CD14-positive monocyte (primary cell): ENCODE data around the gene TCHH. TPM values are rescaled to one million over a fixed set of nuclear protein-coding genes. Genes with fewer than 3 reads are reported as not detected.

Source experiments
- DNase-seq, 3 donors: peaks; one replicate each; pipeline ENCODE4 v3.0.0-alpha.2; 2011 to 2022
- H2AFZ ChIP-seq: 2 replicates; pipeline ENCODE4 v1.6.0; 2012; ENCODE audit warnings: mild to moderate bottlenecking, low read depth, low read length, inconsistent platforms; ENCODE audit not compliant: insufficient read depth, poor library complexity, severe bottlenecking
- H3K27ac ChIP-seq, 2 donors: 1 replicate in 1 of 2; 2 replicates in 1 of 2; pipeline ENCODE4 v1.5.1; 2012 to 2013; ENCODE audit warnings: low read length in 2 of 2, control low read depth in 1 of 2, inconsistent platforms in 1 of 2, low read depth in 1 of 2, mild to moderate bottlenecking in 1 of 2
- H3K27me3 ChIP-seq, 2 donors: one replicate each; pipeline versions ENCODE4 v1.6.0 to v1.6.1; 2011 to 2013; ENCODE audit warnings: low read length in 2 of 2; ENCODE audit not compliant: control insufficient read depth in 2 of 2, insufficient read depth in 2 of 2
- H3K36me3 ChIP-seq, 2 donors: replicated peaks in 1 of 2; 1 replicate in 1 of 2; 2 replicates in 1 of 2; pipeline versions ENCODE4 v1.5.1 to v1.6.1; 2012 to 2013; ENCODE audit warnings: low read length in 2 of 2, control low read depth in 1 of 2, inconsistent platforms in 1 of 2, mild to moderate bottlenecking in 1 of 2; ENCODE audit not compliant: insufficient read depth in 2 of 2, control insufficient read depth in 1 of 2
- H3K4me1 ChIP-seq, 2 donors: 1 replicate in 1 of 2; 2 replicates in 1 of 2; pipeline versions ENCODE4 v1.5.1 to v1.6.1; 2012 to 2013; ENCODE audit warnings: low read length in 2 of 2, control low read depth in 1 of 2, inconsistent platforms in 1 of 2, mild to moderate bottlenecking in 1 of 2, moderate library complexity in 1 of 2; ENCODE audit not compliant: insufficient read depth in 2 of 2, control insufficient read depth in 1 of 2
- H3K4me2 ChIP-seq: replicated peaks from 2 replicates; pipeline ENCODE3; 2012; ENCODE audit warnings: low read length, moderate library complexity, mild to moderate bottlenecking; ENCODE audit not compliant: poor library complexity, severe bottlenecking; ENCODE audit errors: extremely low read depth
- H3K4me3 ChIP-seq, 3 experiments: fragments of 200-600 bp in 1 of 3; sonication (generic) in 1 of 3; replicated peaks in 1 of 3; 1 replicate in 2 of 3; 2 replicates in 1 of 3; pipeline ENCODE4 v1.5.1; 2011 to 2013; ENCODE audit warnings: low read length in 3 of 3, mild to moderate bottlenecking in 3 of 3, control low read depth in 2 of 3, low read depth in 2 of 3, inconsistent platforms in 1 of 3, moderate library complexity in 1 of 3
- H3K79me2 ChIP-seq: 2 replicates; pipeline ENCODE4 v1.6.0; 2012; ENCODE audit warnings: mild to moderate bottlenecking, control low read depth, inconsistent platforms, low read length, moderate library complexity; ENCODE audit not compliant: insufficient read depth
- H3K9ac ChIP-seq: 2 replicates; pipeline ENCODE4 v1.6.0; 2017; ENCODE audit warnings: low read length, mild to moderate bottlenecking; ENCODE audit not compliant: insufficient read depth, poor library complexity, severe bottlenecking
- H3K9me3 ChIP-seq, 2 donors: replicated peaks in 1 of 2; 1 replicate in 1 of 2; 2 replicates in 1 of 2; pipeline versions ENCODE4 v1.5.1 to v1.6.1; 2012 to 2013; ENCODE audit warnings: low read length in 2 of 2, control low read depth in 1 of 2; ENCODE audit not compliant: control insufficient read depth in 1 of 2, insufficient read depth in 1 of 2
- H4K20me1 ChIP-seq: 2 replicates; pipeline ENCODE4 v1.6.0; 2012; ENCODE audit warnings: mild to moderate bottlenecking, low read length, control low read depth, moderate library complexity; ENCODE audit not compliant: insufficient read depth
- H3K27ac Mint-ChIP-seq, 7 donors: one replicate each; pipeline ENCODE4 v1.8.0; 2020; ENCODE audit warnings: mild to moderate bottlenecking in 7 of 7, mixed read lengths in 7 of 7, moderate library complexity in 6 of 7, inconsistent platforms in 2 of 7
- H3K27me3 Mint-ChIP-seq, 3 donors: one replicate each; pipeline ENCODE4 v1.8.0; 2021 to 2022; ENCODE audit warnings: low read depth in 3 of 3, mild to moderate bottlenecking in 3 of 3, mixed read lengths in 3 of 3, moderate library complexity in 3 of 3, inconsistent platforms in 1 of 3
- H3K36me3 Mint-ChIP-seq, 2 donors: one replicate each; pipeline ENCODE4 v1.8.0; 2020; ENCODE audit warnings: mixed read lengths in 2 of 2, inconsistent platforms in 1 of 2, mild to moderate bottlenecking in 1 of 2
- H3K4me1 Mint-ChIP-seq: one replicate; pipeline ENCODE4 v1.8.0; 2020; ENCODE audit warnings: mild to moderate bottlenecking, mixed read lengths
- H3K4me3 Mint-ChIP-seq, 2 donors: one replicate each; pipeline ENCODE4 v1.8.0; 2020; ENCODE audit warnings: mild to moderate bottlenecking in 2 of 2, mixed read lengths in 2 of 2, moderate library complexity in 1 of 2
- H3K9me3 Mint-ChIP-seq, 7 donors: one replicate each; pipeline ENCODE4 v1.8.0; 2020 to 2022; ENCODE audit warnings: mixed read lengths in 7 of 7, mild to moderate bottlenecking in 6 of 7, moderate library complexity in 6 of 7, inconsistent platforms in 2 of 7
- CTCF ChIP-seq: fragments of 200-600 bp; IDR thresholded peaks from one replicate; pipeline ENCODE4 v1.8.0; 2022; ENCODE audit warnings: antibody characterized with exemption, mild to moderate bottlenecking
- WGBS: methylation state at CpG from one replicate; pipeline ENCODE4 v1.1.5; 2013; ENCODE audit warnings: missing lambda C conversion rate; ENCODE audit not compliant: insufficient coverage; 5-methylcytosine and 5-hydroxymethylcytosine counted together
- intact Hi-C, 2 donors: fragments of 100-400 bp; cut with micrococcal nuclease; formaldehyde crosslinking; loops; one replicate each; pipeline versions ENCODE4 v1.15.0 to v1.15.1; 2023
- polyA plus RNA-seq, 3 donors: library from polyadenylated mRNA; depleted of rRNA in 1 of 3; unstranded in 2 of 3; stranded (reverse) in 1 of 3; fragments of 300-500 nt in 2 of 3; fragments of >200 nt in 1 of 3; fragmentation: Illumina TruSeq in 2 of 3; gene quantifications; 1 replicate in 2 of 3; 2 replicates in 1 of 3; pipeline ENCODE4 v1.2.3, GENCODE V29; 2012 to 2021

TCHH gene
- polyA plus RNA-seq, 3 donors = not detected

DNA sequence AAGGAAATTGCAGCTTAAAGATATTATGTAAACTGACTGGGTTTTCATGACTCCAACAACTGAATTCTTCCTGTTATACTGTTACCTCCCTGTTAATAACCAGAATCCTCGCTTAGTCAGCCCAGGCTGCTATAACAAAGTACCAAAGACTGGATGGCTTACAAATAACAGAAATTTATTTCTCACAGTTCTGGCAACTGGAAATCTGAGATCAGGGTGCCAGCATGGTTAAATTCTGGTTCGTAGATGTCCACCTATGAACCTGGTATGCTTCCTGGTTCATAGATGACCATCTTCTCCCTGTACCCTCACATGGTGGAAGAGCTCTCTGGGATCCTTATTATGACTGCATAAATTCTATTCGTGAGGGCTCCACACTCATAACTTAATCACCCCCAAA lies 18.3 kb downstream of the TCHH start:
- no peak overlapping the region for H3K9ac ChIP-seq
- H3K4me1 ChIP-seq = no peaks in the 10 kb centered on the region
- no peak for DNase-seq
- no peak overlapping the region for H3K27ac ChIP-seq
- H3K79me2 ChIP-seq = no peaks in the 10 kb centered on the region
- H3K36me3 ChIP-seq = no peaks in the 10 kb centered on the region
- peaks cover 0 to 6% of the 10 kb centered on the region in 2 donors for H3K9me3 ChIP-seq
- H2AFZ ChIP-seq = no peak overlapping the region
- no peak for TF ChIP-seq CTCF
- no peak overlapping the region for H3K4me3 ChIP-seq
- peaks cover 15 to 43% of the 10 kb centered on the region in 2 donors for H3K27me3 ChIP-seq
- peaks cover 8 to 21% (median 11%) of the 10 kb centered on the region in 7 donors for H3K9me3 Mint-ChIP-seq
- H3K27me3 Mint-ChIP-seq = peaks cover 21 to 35% (median 27%) of the 10 kb centered on the region in 3 donors
- no peak overlapping the region for H3K4me2 ChIP-seq
- intact Hi-C loops = no loop called here
- 100% methylated on average over 1 of the region's 3 CpGs for WGBS
- no peak overlapping the region for H3K4me3 Mint-ChIP-seq
- H3K4me1 Mint-ChIP-seq = no peaks in the 10 kb centered on the region
- H3K36me3 Mint-ChIP-seq = no peaks in the 10 kb centered on the region
- H4K20me1 ChIP-seq = no peaks in the 10 kb centered on the region
- no peak overlapping the region for H3K27ac Mint-ChIP-seq

- no peaks in the 10 kb centered on the region for H3K36me3 ChIP-seq
- Mint-ChIP-seq H3K36me3 (no peaks in the 10 kb centered on the region), H3K27me3 (peaks cover 0 to 14% (median 11%) of the 10 kb centered on the region in 3 donors), H3K27ac (no peak within 1 kb of the TSS), H3K4me1 (no peaks in the 10 kb centered on the region), H3K4me3 (no peak within 1 kb of the TSS), H3K9me3 (peaks cover 2 to 13% (median 8%) of the 10 kb centered on the region in 7 donors)
- no peak within 1 kb of the TSS for H2AFZ ChIP-seq
- peaks cover 0 to 6% of the 10 kb centered on the region in 2 donors for H3K9me3 ChIP-seq
- no peaks in the 10 kb centered on the region for H3K4me1 ChIP-seq
- H3K79me2 ChIP-seq = no peaks in the 10 kb centered on the region
- TF ChIP-seq CTCF = no peak
- intact Hi-C loops = no loop called here
- H3K4me2 ChIP-seq = no peak within 1 kb of the TSS
- H4K20me1 ChIP-seq = no peaks in the 10 kb centered on the region
- H3K27ac ChIP-seq = no peak within 1 kb of the TSS
- peaks cover 10 to 23% of the 10 kb centered on the region in 2 donors for H3K27me3 ChIP-seq
- H3K9ac ChIP-seq = no peak within 1 kb of the TSS
- no peak for DNase-seq
- WGBS = 100% methylated on average over 2 of the region's 5 CpGs
- no peak within 1 kb of the TSS for H3K4me3 ChIP-seq
Measured at GRCh38 chr1:152089014-152089674, 26.1 kb downstream of the TCHH start, which contains the start of gene TCHHL1. Gene TCHHL1, minus strand, starts transcription at chr1:152089064. Its CDS starts 921 bp downstream, at chr1:152088143.
